Occipital lobe (tissue), 2 donors: ENCODE measurements around the gene INHA. TPM values are rescaled to one million over a fixed set of nuclear protein-coding genes. Genes with fewer than 3 reads are reported as not detected.

Source experiments
- DNase-seq: peaks from one replicate; lab custom pipeline; 2025; lab: John Stamatoyannopoulos, UW
- total RNA-seq: library from RNA; depleted of rRNA; stranded (reverse); fragments of >200 nt; gene quantifications from one replicate; pipeline ENCODE4 v1.2.3, GENCODE V29; 2014

The INHA gene
- not detected for total RNA-seq

- DNase-seq: no peak
Observed at GRCh38 chr2:219572237-219573001, at the start of gene INHA. INHA (plus strand) TSS chr2:219572310; CDS start chr2:219572375, 65 bp downstream.

- DNase-seq: no peak
Observed at GRCh38 chr2:219523031-219523671, 49.0 kb upstream of the INHA start.

- no peak for DNase-seq
Observed at GRCh38 chr2:219524817-219525216, 47.3 kb upstream of the INHA start.

- DNase-seq: no peak
Observed at GRCh38 chr2:219525533-219526232, 46.4 kb upstream of the INHA start.

- no peak for DNase-seq
Observed at GRCh38 chr2:219526320-219527075, 45.6 kb upstream of the INHA start.

GRCh38 chr2:219527076-219527394, 45.1 kb upstream of the INHA start:
- no peak for DNase-seq

- DNase-seq: no peak
Observed at GRCh38 chr2:219527472-219527871, 44.6 kb upstream of the INHA start.

GRCh38 chr2:219530048-219530963, 41.8 kb upstream of the INHA start:
- peak; percentile 83 for DNase-seq

GRCh38 chr2:219531639-219532377, 40.3 kb upstream of the INHA start:
- DNase-seq: no peak

GRCh38 chr2:219532378-219532649, 39.8 kb upstream of the INHA start:
- DNase-seq: no peak

- DNase-seq: no peak
Observed at GRCh38 chr2:219533930-219534661, 38.0 kb upstream of the INHA start.

GRCh38 chr2:219536425-219536824, 35.7 kb upstream of the INHA start:
- no peak for DNase-seq

GRCh38 chr2:219536967-219537366, 35.1 kb upstream of the INHA start:
- DNase-seq: no peak

GRCh38 chr2:219537657-219538488, 34.2 kb upstream of the INHA start:
- no peak for DNase-seq

GRCh38 chr2:219538504-219538951, 33.6 kb upstream of the INHA start:
- no peak for DNase-seq

- no peak for DNase-seq
Observed at GRCh38 chr2:219538956-219539788, 32.9 kb upstream of the INHA start.

GRCh38 chr2:219539926-219540678, 32.0 kb upstream of the INHA start:
- no peak for DNase-seq
